Astrocyte (in vitro differentiated cells and primary cell): ENCODE data around the gene DACT1.

Experiments
- CTCF ChIP-seq: IDR thresholded peaks from 2 replicates; pipeline ENCODE4 v1.5.1; 2011; ENCODE audit warnings: low read depth, mild to moderate bottlenecking, inconsistent platforms, low read length, moderate library complexity; ENCODE audit not compliant: insufficient read depth
- EZH2 ChIP-seq: IDR thresholded peaks from 2 replicates; pipeline ENCODE4 v1.6.1; 2012; ENCODE audit warnings: mild to moderate bottlenecking, low read length, inconsistent platforms; ENCODE audit not compliant: insufficient read depth

DNA sequence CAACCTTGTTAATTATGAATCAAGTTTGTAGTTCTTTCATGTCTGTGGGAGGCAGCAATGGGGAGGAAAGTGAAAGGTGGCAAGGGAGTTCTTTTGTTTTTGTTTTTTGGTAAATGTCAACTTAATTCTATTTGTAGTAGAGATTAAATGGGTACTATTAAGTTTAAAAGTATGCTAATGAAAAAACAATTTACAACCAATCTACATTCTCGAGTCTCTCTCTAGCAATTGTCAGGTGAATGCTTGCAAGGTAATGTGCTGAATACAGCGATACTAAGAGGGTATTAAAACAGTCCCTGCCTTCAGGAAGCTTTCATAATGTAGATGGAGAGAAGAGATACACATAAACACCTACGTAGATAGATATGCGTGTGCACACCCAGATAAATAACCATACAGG is 1.6 kb upstream of the DACT1 start:
- TF ChIP-seq CTCF, result no peak
- TF ChIP-seq EZH2, result no peak
